H1 (cell line): ENCODE results near the gene HIPK2. TPM values are rescaled to one million over a fixed set of nuclear protein-coding genes. Genes with fewer than 3 reads are reported as not detected.

Experiments
- CTCF ChIA-PET: fragments of 300-600 bp; sonication (Branson Sonifier 250); formaldehyde crosslinking; loops from one replicate; lab custom pipeline; 2021; ENCODE audit not compliant: partially characterized antibody; lab: Charles Lee
- POLR2A ChIA-PET: fragments of 300-600 bp; sonication (Branson Sonifier 250); formaldehyde crosslinking; loops from one replicate; lab custom pipeline; 2021; ENCODE audit warnings: inconsistent platforms; ENCODE audit not compliant: partially characterized antibody; lab: Charles Lee
- DNase-seq, 2 experiments: peaks; one replicate each; pipeline versions ENCODE4 v3.0.0 to v3.0.0-alpha.2; 2010 to 2022; ENCODE audit warnings: low spot score in 2 of 2, low read depth in 1 of 2, mixed read lengths in 1 of 2
- FAIRE-seq: peaks from 2 replicates; lab custom pipeline; 2011; peaks lifted over from hg19 to GRCh38; lab: Jason Lieb, UNC
- H2AFZ ChIP-seq: 2 replicates; pipeline ENCODE4 v1.8.1; 2012; ENCODE audit warnings: low read length, inconsistent platforms
- H2AK5ac ChIP-seq: 2 replicates; pipeline ENCODE4 v1.6.1; 2013; ENCODE audit warnings: low read depth, low read length
- H2BK120ac ChIP-seq: replicated peaks from 2 replicates; pipeline ENCODE3; 2013; ENCODE audit warnings: low read depth, low read length, inconsistent platforms
- H2BK12ac ChIP-seq: 2 replicates; pipeline ENCODE4 v1.6.1; 2013; ENCODE audit warnings: low read depth, low read length
- H2BK15ac ChIP-seq: 2 replicates; pipeline ENCODE4 v1.6.1; 2013; ENCODE audit warnings: low read length
- H2BK20ac ChIP-seq: 2 replicates; pipeline ENCODE4 v1.6.1; 2013; ENCODE audit warnings: low read length
- H2BK5ac ChIP-seq: 2 replicates; pipeline ENCODE4 v1.6.1; 2013; ENCODE audit warnings: low read depth, low read length
- H3K14ac ChIP-seq: 2 replicates; pipeline ENCODE4 v1.6.1; 2013; ENCODE audit warnings: inconsistent platforms; ENCODE audit not compliant: insufficient read length
- H3K18ac ChIP-seq: 2 replicates; pipeline ENCODE4 v1.6.1; 2013; ENCODE audit warnings: low read length; ENCODE audit errors: extremely low read depth
- H3K23ac ChIP-seq: 2 replicates; pipeline ENCODE4 v1.6.1; 2013; ENCODE audit warnings: inconsistent platforms; ENCODE audit not compliant: insufficient read length
- H3K23me2 ChIP-seq: 2 replicates; pipeline ENCODE4 v1.6.1; 2013; ENCODE audit warnings: low read depth, low read length
- H3K27ac ChIP-seq: 2 replicates; pipeline ENCODE4 v1.6.1; 2011; ENCODE audit warnings: low read depth, low read length, inconsistent platforms
- H3K27me3 ChIP-seq, 4 experiments: replicated peaks in 1 of 4; 1 replicate in 1 of 4; 2 replicates in 3 of 4; pipeline versions ENCODE4 v1.6.1 to v1.8.1; 2011 to 2013; ENCODE audit warnings: low read length in 3 of 4, mild to moderate bottlenecking in 3 of 4, inconsistent platforms in 2 of 4, mixed read lengths in 2 of 4, moderate library complexity in 1 of 4; ENCODE audit not compliant: control insufficient read depth in 3 of 4, insufficient read depth in 3 of 4; ENCODE audit errors: extremely low read depth in 1 of 4
- H3K36me3 ChIP-seq, 4 experiments: 2 replicates each; pipeline versions ENCODE4 v1.6.1 to v1.8.1; 2011 to 2013; ENCODE audit warnings: mild to moderate bottlenecking in 4 of 4, low read length in 3 of 4, moderate library complexity in 2 of 4, control low read depth in 1 of 4, inconsistent platforms in 1 of 4; ENCODE audit not compliant: insufficient read depth in 4 of 4, control insufficient read depth in 2 of 4
- H3K4ac ChIP-seq: replicated peaks from 2 replicates; pipeline ENCODE3; 2013; ENCODE audit warnings: low read length, low read depth, mixed read lengths, inconsistent platforms; ENCODE audit not compliant: insufficient read length
- H3K4me1 ChIP-seq, 4 experiments: replicated peaks in 1 of 4; 1 replicate in 1 of 4; 2 replicates in 3 of 4; pipeline versions ENCODE4 v1.6.1 to v1.8.1; 2011 to 2013; ENCODE audit warnings: low read length in 3 of 4, inconsistent platforms in 2 of 4, mixed read lengths in 1 of 4; ENCODE audit not compliant: insufficient read depth in 4 of 4, control insufficient read depth in 3 of 4
- H3K4me2 ChIP-seq, 2 experiments: 2 replicates each; pipeline versions ENCODE4 v1.6.1 to v1.8.1; 2011 to 2013; ENCODE audit warnings: low read depth in 2 of 2, low read length in 2 of 2, control low read depth in 1 of 2, inconsistent platforms in 1 of 2, mild to moderate bottlenecking in 1 of 2; ENCODE audit not compliant: insufficient read depth in 1 of 2
- H3K4me3 ChIP-seq, 4 experiments: fragments of 200-600, 300-600 bp in 1 of 4; sonication (generic), shearing (Covaris generic), sonication (Bioruptor Twin) in 1 of 4; 2 replicates each; pipeline versions ENCODE4 v1.5.1 to v1.8.1; 2011 to 2016; ENCODE audit warnings: low read length in 4 of 4, low read depth in 3 of 4, control low read depth in 2 of 4, inconsistent platforms in 2 of 4, mild to moderate bottlenecking in 2 of 4, mixed read lengths in 1 of 4, moderate library complexity in 1 of 4; ENCODE audit not compliant: insufficient read depth in 2 of 4; ENCODE audit errors: extremely low read depth in 1 of 4
- H3K56ac ChIP-seq: replicated peaks from 2 replicates; pipeline ENCODE3; 2013; ENCODE audit warnings: low read depth, mild to moderate bottlenecking, mixed read lengths, low read length, inconsistent platforms; ENCODE audit not compliant: insufficient read length
- H3K79me1 ChIP-seq: 2 replicates; pipeline ENCODE4 v1.6.1; 2013; ENCODE audit warnings: low read depth, low read length, control low read depth
- H3K79me2 ChIP-seq, 2 experiments: 2 replicates each; pipeline versions ENCODE4 v1.6.1 to v1.8.1; 2012 to 2013; ENCODE audit warnings: low read length in 2 of 2, mild to moderate bottlenecking in 2 of 2, inconsistent platforms in 1 of 2; ENCODE audit not compliant: insufficient read depth in 2 of 2, control insufficient read depth in 1 of 2
- H3K9ac ChIP-seq, 4 experiments: replicated peaks in 1 of 4; 1 replicate in 1 of 4; 2 replicates in 3 of 4; pipeline versions ENCODE4 v1.6.1 to v1.8.1; 2011 to 2013; ENCODE audit warnings: low read depth in 3 of 4, low read length in 3 of 4, control low read depth in 2 of 4, mild to moderate bottlenecking in 2 of 4, moderate library complexity in 2 of 4, inconsistent platforms in 1 of 4; ENCODE audit errors: extremely low read depth in 1 of 4
- H3K9me3 ChIP-seq, 2 experiments: 2 replicates each; pipeline versions ENCODE4 v1.6.1 to v1.8.1; 2012 to 2013; ENCODE audit warnings: mild to moderate bottlenecking in 2 of 2, moderate library complexity in 2 of 2, control low read depth in 1 of 2, inconsistent platforms in 1 of 2, low read depth in 1 of 2, low read length in 1 of 2, mixed read lengths in 1 of 2; ENCODE audit not compliant: insufficient read depth in 2 of 2
- H4K20me1 ChIP-seq, 2 experiments: replicated peaks in 1 of 2; 2 replicates each; pipeline versions ENCODE3 to v1.8.1; 2011 to 2013; ENCODE audit warnings: inconsistent platforms in 2 of 2, low read length in 2 of 2, mild to moderate bottlenecking in 1 of 2; ENCODE audit not compliant: insufficient read depth in 2 of 2, control insufficient read depth in 1 of 2
- H4K5ac ChIP-seq: 2 replicates; pipeline ENCODE4 v1.6.1; 2013; ENCODE audit warnings: low read length, low read depth, mixed read lengths, inconsistent platforms; ENCODE audit not compliant: insufficient read length
- H4K8ac ChIP-seq: 2 replicates; pipeline ENCODE4 v1.8.0; 2013; ENCODE audit warnings: mild to moderate bottlenecking, moderate library complexity, low read length, inconsistent platforms; ENCODE audit not compliant: insufficient read depth; ENCODE audit errors: extremely low read depth
- H4K91ac ChIP-seq: replicated peaks from 2 replicates; pipeline ENCODE3; 2013; ENCODE audit warnings: low read length, mixed read lengths, inconsistent platforms; ENCODE audit not compliant: insufficient read length
- BACH1 ChIP-seq: IDR thresholded peaks from 2 replicates; pipeline ENCODE4 v1.6.1; 2012; ENCODE audit warnings: low read length, improper control_type of control experiment
- CBX5 ChIP-seq: fragments of 300-800, 300-1000 bp; sonication (generic); IDR thresholded peaks from 2 replicates; pipeline ENCODE4 v1.7.1; 2016; ENCODE audit warnings: antibody characterized with exemption, low read length, low read depth
- RBBP5 ChIP-seq: IDR thresholded peaks from 2 replicates; pipeline ENCODE4 v1.7.1; 2012; ENCODE audit warnings: low read depth, mild to moderate bottlenecking, inconsistent platforms, low read length, moderate library complexity, borderline replicate concordance
- SUZ12 ChIP-seq: fragments of 200-600 bp; sonication (generic); IDR thresholded peaks from 2 replicates; pipeline ENCODE4 v1.6.1; 2012; ENCODE audit warnings: mild to moderate bottlenecking, inconsistent platforms, low read length, moderate library complexity, mixed read lengths
- ZNF274 ChIP-seq: IDR thresholded peaks from 2 replicates; pipeline ENCODE4 v1.7.0; 2012; ENCODE audit warnings: low read length, borderline replicate concordance; ENCODE audit errors: extremely low read depth
- WGBS, 2 experiments: shearing (Covaris generic) in 1 of 2; methylation state at CpG; one replicate each; pipeline versions ENCODE4 v1.1.6 to v1.1.7; 2013 to 2015; ENCODE audit warnings: low lambda C conversion rate in 2 of 2, mixed read lengths in 2 of 2, inconsistent platforms in 1 of 2, low coverage in 1 of 2, missing lambda C conversion rate in 1 of 2; ENCODE audit not compliant: insufficient replicate concordance in 2 of 2, insufficient coverage in 1 of 2, insufficient read length in 1 of 2; ENCODE audit errors: extremely low coverage in 1 of 2, missing lambda C conversion rate in 1 of 2; 5-methylcytosine and 5-hydroxymethylcytosine counted together
- polyA plus RNA-seq, 7 experiments: library from polyadenylated mRNA; depleted of rRNA in 3 of 7; stranded (reverse) in 5 of 7; unstranded in 2 of 7; fragments of >200 nt in 5 of 7; fragments of 200-250 nt in 2 of 7; gene quantifications; 1 replicate in 5 of 7; 2 replicates in 1 of 7; 4 replicates in 1 of 7; pipeline versions ENCODE4 v1.2.1 to v1.2.3, GENCODE V29; 2011 to 2013; ENCODE audit warnings: missing spikeins in 2 of 7, mixed read lengths in 2 of 7
- total RNA-seq: library from RNA; stranded (reverse); fragmentation: NEBNext Ultra II Directional; extraction: Animal tissue kit (Norgen Biotek cat#: 25700); gene quantifications from 2 replicates; pipeline ENCODE4 v1.2.1, GENCODE V29; 2021

Gene HIPK2
- total and polyA plus RNA-seq, 2 of the 8 experiments (the other 6 are each of a cell fraction or from before 2014, with no cell fraction given) = 8.3 to 24.3 TPM

- H3K4me3 ChIP-seq = no peak overlapping the region
- H2AK5ac ChIP-seq = no peak overlapping the region
- H3K79me2 ChIP-seq = no peaks in the 10 kb centered on the region
- CTCF ChIA-PET = interaction anchor here (0.8 to 1.0 kb wide), 2 partner anchors 9 to 26 kb away, joined by 3 read pairs; no protein-coding TSS in a partner anchor
- TF ChIP-seq BACH1 = no peak
- no peak for TF ChIP-seq RBBP5
- no peak for TF ChIP-seq ZNF274
- no peak for TF ChIP-seq SUZ12
- TF ChIP-seq CBX5 = no peak
- no peak overlapping the region for H3K14ac ChIP-seq
- H3K27ac ChIP-seq = no peak overlapping the region
- H3K9ac ChIP-seq = no peak overlapping the region
- H2BK12ac ChIP-seq = no peak overlapping the region
- no peaks in the 10 kb centered on the region for H3K9me3 ChIP-seq
- no peak overlapping the region for H4K5ac ChIP-seq
- H3K79me1 ChIP-seq = no peaks in the 10 kb centered on the region
- DNase-seq = no peak
- no peak overlapping the region for H3K56ac ChIP-seq
- peaks cover 1 to 24% (median 13%) of the 10 kb centered on the region in 4 experiments; a peak in 6 of 7 replicates for H3K4me1 ChIP-seq
- H3K4me2 ChIP-seq = no peak overlapping the region
- no peak overlapping the region for H3K4ac ChIP-seq
- H4K8ac ChIP-seq = no peak overlapping the region
- H2BK5ac ChIP-seq = no peak overlapping the region
- H3K36me3 ChIP-seq = no peaks in the 10 kb centered on the region
- H3K27me3 ChIP-seq = no peaks in the 10 kb centered on the region
- no peak overlapping the region for H2BK20ac ChIP-seq
- no peaks in the 10 kb centered on the region for H3K23me2 ChIP-seq
- WGBS, 2 experiments = 86% methylated on average over 6 of the region's 6 CpGs; no CpG with 5 or more reads in 1 of the 2 experiments
- POLR2A ChIA-PET = no interaction called here
- no peak overlapping the region for H3K18ac ChIP-seq
- FAIRE-seq = no peak
- H4K20me1 ChIP-seq = no peaks in the 10 kb centered on the region
- H2BK120ac ChIP-seq = no peak overlapping the region
- H4K91ac ChIP-seq = no peak overlapping the region
- H3K23ac ChIP-seq = no peak overlapping the region
- no peak overlapping the region for H2BK15ac ChIP-seq
- H2AFZ ChIP-seq = no peak overlapping the region
Observed at GRCh38 chr7:139656387-139656786, 121.4 kb downstream of the HIPK2 start.
